Transverse colon (tissue), 4 donors: Measurements from ENCODE around the gene KRTAP5-1. TPM values are rescaled to one million over a fixed set of nuclear protein-coding genes. Genes with fewer than 3 reads are reported as not detected.

Experiments used
- DNase-seq: peaks from one replicate; pipeline ENCODE4 v3.0.0-alpha.2; 2019
- H3K27ac ChIP-seq, 4 donors: fragments of 200-600 bp; sonication (generic); 2 replicates each; pipeline ENCODE4 v1.5.1; 2016 to 2018; ENCODE audit warnings: inconsistent platforms in 4 of 4
- H3K27me3 ChIP-seq: fragments of 200-600 bp; sonication (generic); 2 replicates; pipeline ENCODE4 v1.5.1; 2017; ENCODE audit warnings: inconsistent platforms
- H3K36me3 ChIP-seq, 4 donors: fragments of 200-600 bp; sonication (generic); 2 replicates each; pipeline ENCODE4 v1.5.1; 2017 to 2019; ENCODE audit warnings: inconsistent platforms in 4 of 4
- H3K4me1 ChIP-seq, 4 donors: fragments of 200-600 bp; sonication (generic); 2 replicates each; pipeline ENCODE4 v1.5.1; 2017 to 2020; ENCODE audit warnings: inconsistent platforms in 4 of 4
- H3K4me3 ChIP-seq, 4 donors: fragments of 200-600 bp; sonication (generic); 1 replicate in 1 of 4; 2 replicates in 3 of 4; pipeline versions ENCODE4 v1.5.1 to v1.6.1; 2017 to 2019; ENCODE audit warnings: inconsistent platforms in 4 of 4
- H3K9me3 ChIP-seq, 2 donors: fragments of 200-600 bp; sonication (generic); 2 replicates each; pipeline ENCODE4 v1.5.1; 2017 to 2019; ENCODE audit warnings: inconsistent platforms in 2 of 2
- EP300 ChIP-seq: sonication (generic); formaldehyde crosslinking; IDR thresholded peaks from one replicate; pipeline ENCODE4 v1.6.1; 2017; ENCODE audit warnings: antibody characterized with exemption, low read depth
- POLR2A ChIP-seq: fragments of 450-650 bp; IDR thresholded peaks from one replicate; pipeline ENCODE4 v1.6.1; 2016; ENCODE audit warnings: antibody characterized with exemption, mild to moderate bottlenecking, moderate library complexity
- POLR2AphosphoS5 ChIP-seq, 3 donors: sonication (generic); formaldehyde crosslinking; IDR thresholded peaks; one replicate each; pipeline ENCODE4 v1.6.1; 2016; ENCODE audit warnings: antibody characterized with exemption in 3 of 3
- WGBS, 2 donors: methylation state at CpG; one replicate each; pipeline ENCODE4 v1.1.5; 2018; ENCODE audit warnings: low coverage in 1 of 2; 5-methylcytosine and 5-hydroxymethylcytosine counted together
- in situ Hi-C, 4 donors: fragments of 200-750 bp; cut with MboI; loops; one replicate each; pipeline versions ENCODE4 v1.15.0 to v1.15.1; 2017; ENCODE audit warnings: low sequenced_read_pairs in 3 of 4, low pct_ligation_motif_present in 1 of 4, low pct_unique_long_range_greater_than_20kb in 1 of 4
- intact Hi-C: fragments of 100-400 bp; cut with DNase I; formaldehyde crosslinking; loops from one replicate; pipeline ENCODE4 v1.15.1; 2023; ENCODE audit warnings: low total_unique reads
- total RNA-seq, 4 donors: library from RNA; depleted of rRNA; stranded (reverse); fragments of >200 nt; gene quantifications; one replicate each; pipeline ENCODE4 v1.1.0, GENCODE V29; 2016
- TF ChIP-seq, protein P1 (sequence below), 5 experiments: fragments of 200-600 bp in 3 of 5; fragments of 450-650 bp in 2 of 5; sonication (generic) in 3 of 5; IDR thresholded peaks; 1 replicate in 2 of 5; 2 replicates in 3 of 5; pipeline ENCODE4 v1.5.1; 2016 to 2017; ENCODE audit warnings: antibody characterized with exemption in 5 of 5, inconsistent platforms in 3 of 5, mild to moderate bottlenecking in 2 of 5, moderate library complexity in 1 of 5

Gene KRTAP5-1
- total RNA-seq, 4 donors from 2014 or later = not detected

DNA sequence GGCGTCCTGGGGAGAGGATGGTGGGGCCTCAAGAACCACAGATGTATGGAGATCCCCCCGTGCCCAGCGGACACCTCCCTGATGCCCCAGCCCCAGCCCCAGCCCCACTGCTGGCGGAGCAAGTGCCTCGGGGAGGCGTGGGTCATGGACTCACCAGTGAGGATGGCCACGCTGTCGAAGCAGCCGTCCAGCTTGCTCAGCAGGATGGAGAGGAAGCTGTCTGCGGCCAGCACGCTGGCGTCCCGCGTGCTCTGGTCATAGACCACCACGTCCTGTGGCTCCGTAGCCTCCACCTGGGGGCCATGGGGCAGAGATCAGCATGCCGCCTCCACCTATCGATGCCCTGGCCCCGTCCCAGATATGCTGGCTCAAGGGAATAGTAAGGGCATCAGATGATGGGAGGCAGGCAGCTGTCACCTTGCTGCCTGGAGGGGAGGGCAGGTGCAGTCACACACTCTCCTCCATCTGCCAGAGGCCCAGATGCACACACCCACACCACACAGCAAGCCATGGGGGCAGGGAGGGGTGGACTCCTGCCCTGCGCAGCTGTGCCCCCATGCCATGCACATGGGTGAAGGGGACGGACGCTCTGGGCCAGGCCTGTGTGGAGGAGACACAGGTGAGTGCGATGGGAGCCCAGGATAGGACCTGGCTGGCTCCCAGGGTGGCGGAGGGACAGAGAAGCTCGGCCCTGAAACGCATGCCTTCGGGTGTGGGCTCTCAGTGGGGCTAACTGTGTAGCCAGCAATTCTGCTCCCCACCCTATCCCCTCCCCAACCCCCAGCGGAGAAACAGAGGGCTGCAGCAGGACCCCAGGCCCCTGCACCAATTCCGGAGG lies 21.2 kb downstream of the KRTAP5-1 start:
- intact Hi-C loops = loop anchor here (10.0 kb wide), 1 partner anchor 821 kb away; no protein-coding TSS in a partner anchor
- no peaks in the 10 kb centered on the region for H3K27me3 ChIP-seq
- WGBS, 2 donors = 0 to 81% methylated on average over 1 to 29 of the region's 29 CpGs
- no peaks in the 10 kb centered on the region for H3K9me3 ChIP-seq
- H3K4me3 ChIP-seq = no peak overlapping the region
- no peaks in the 10 kb centered on the region for H3K36me3 ChIP-seq
- peak overlapping the region; percentile 2 to 77 (median 58) for H3K27ac ChIP-seq
- no peak for DNase-seq
- TF ChIP-seq, protein P1, sequence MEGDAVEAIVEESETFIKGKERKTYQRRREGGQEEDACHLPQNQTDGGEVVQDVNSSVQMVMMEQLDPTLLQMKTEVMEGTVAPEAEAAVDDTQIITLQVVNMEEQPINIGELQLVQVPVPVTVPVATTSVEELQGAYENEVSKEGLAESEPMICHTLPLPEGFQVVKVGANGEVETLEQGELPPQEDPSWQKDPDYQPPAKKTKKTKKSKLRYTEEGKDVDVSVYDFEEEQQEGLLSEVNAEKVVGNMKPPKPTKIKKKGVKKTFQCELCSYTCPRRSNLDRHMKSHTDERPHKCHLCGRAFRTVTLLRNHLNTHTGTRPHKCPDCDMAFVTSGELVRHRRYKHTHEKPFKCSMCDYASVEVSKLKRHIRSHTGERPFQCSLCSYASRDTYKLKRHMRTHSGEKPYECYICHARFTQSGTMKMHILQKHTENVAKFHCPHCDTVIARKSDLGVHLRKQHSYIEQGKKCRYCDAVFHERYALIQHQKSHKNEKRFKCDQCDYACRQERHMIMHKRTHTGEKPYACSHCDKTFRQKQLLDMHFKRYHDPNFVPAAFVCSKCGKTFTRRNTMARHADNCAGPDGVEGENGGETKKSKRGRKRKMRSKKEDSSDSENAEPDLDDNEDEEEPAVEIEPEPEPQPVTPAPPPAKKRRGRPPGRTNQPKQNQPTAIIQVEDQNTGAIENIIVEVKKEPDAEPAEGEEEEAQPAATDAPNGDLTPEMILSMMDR (IDR thresholded peaks at IDR 0.05) = no peak
- peak in 1 of 3 donors; percentile 0 for TF ChIP-seq POLR2AphosphoS5 (IDR thresholded peaks at IDR 0.05)
- in situ Hi-C loops = no loop called here
- peaks cover 27 to 53% (median 37%) of the 10 kb centered on the region in 4 donors for H3K4me1 ChIP-seq

DNA sequence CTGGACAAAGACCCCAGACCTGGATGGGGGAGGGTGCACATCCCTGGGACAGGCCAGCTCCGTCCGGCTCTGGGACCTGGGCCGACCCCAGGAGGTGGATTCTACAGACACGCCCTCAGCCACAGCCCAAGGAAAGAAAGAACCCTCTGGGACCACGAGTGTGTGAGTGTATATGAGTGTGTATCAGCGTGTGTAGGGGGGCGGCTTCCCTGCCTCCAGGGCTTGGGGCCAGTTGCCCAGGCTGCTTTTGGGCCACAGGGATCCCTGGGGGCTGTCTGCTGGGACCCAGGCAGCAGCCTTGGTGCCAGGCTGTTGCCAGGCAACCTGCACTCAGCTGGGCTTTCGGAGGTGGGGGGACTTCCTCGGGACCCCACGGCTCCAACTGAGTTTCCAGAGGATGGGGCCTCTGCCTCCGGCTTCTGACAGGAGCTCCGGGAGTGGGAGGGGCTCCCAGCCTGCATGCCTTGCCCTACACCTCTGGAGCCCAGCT lies 21.9 kb downstream of the KRTAP5-1 start:
- Histone ChIP-seq H3K9me3 (no peaks in the 10 kb centered on the region), H3K27me3 (no peaks in the 10 kb centered on the region), H3K36me3 (no peaks in the 10 kb centered on the region), H3K4me1 (peaks cover 27 to 53% (median 38%) of the 10 kb centered on the region in 4 donors), H3K4me3 (no peak overlapping the region), H3K27ac (no peak overlapping the region)
- TF ChIP-seq POLR2AphosphoS5 (IDR thresholded peaks at IDR 0.05) = no peak
- no peak for TF ChIP-seq POLR2A
- no peak for TF ChIP-seq EP300
- TF ChIP-seq, protein P1 (IDR thresholded peaks at IDR 0.05) = no peak
- in situ Hi-C loops = no loop called here
- 84% methylated on average over 9 of the region's 12 CpGs; no CpG with 5 or more reads in 1 of the 2 donors for WGBS, 2 donors
- intact Hi-C loops = loop anchor here (10.0 kb wide), 1 partner anchor 822 kb away; no protein-coding TSS in a partner anchor
- DNase-seq = no peak

GRCh38 chr11:1562469-1563148 lies 22.5 kb downstream of the KRTAP5-1 start:
- H3K27ac ChIP-seq = no peak overlapping the region

More at GRCh38 chr11:1562469-1563148, 22.5 kb downstream of the KRTAP5-1 start:
- intact Hi-C loops (loop anchor here (10.0 kb wide), 1 partner anchor 822 kb away; no protein-coding TSS in a partner anchor), in situ Hi-C loops (no loop called here)
- Histone ChIP-seq H3K27me3 (no peaks in the 10 kb centered on the region), H3K4me1 (peaks cover 31 to 55% (median 42%) of the 10 kb centered on the region in 4 donors), H3K36me3 (peaks cover 0 to under 1% (median 0%) of the 10 kb centered on the region in 4 donors), H3K4me3 (no peak overlapping the region), H3K9me3 (no peaks in the 10 kb centered on the region)
- 92% methylated on average over 12 of the region's 14 CpGs; no CpG with 5 or more reads in 1 of the 2 donors for WGBS, 2 donors
- DNase-seq = no peak
- TF ChIP-seq, protein P1 (IDR thresholded peaks at IDR 0.05) = no peak
- no peak for TF ChIP-seq POLR2A
- TF ChIP-seq EP300 = no peak
- no peak for TF ChIP-seq POLR2AphosphoS5 (IDR thresholded peaks at IDR 0.05)
